Measurements from ENCODE around the gene SEMA3B. TPM values are rescaled to one million over a fixed set of nuclear protein-coding genes. Genes with fewer than 3 reads are reported as not detected.
"Not testable (repeated sequence)": the region's sequence is repeated elsewhere in the genome, so short reads cannot be mapped to it uniquely, and the experiment has no call there.

SEMA3B gene
- not detected for polyA plus RNA-seq

DNA sequence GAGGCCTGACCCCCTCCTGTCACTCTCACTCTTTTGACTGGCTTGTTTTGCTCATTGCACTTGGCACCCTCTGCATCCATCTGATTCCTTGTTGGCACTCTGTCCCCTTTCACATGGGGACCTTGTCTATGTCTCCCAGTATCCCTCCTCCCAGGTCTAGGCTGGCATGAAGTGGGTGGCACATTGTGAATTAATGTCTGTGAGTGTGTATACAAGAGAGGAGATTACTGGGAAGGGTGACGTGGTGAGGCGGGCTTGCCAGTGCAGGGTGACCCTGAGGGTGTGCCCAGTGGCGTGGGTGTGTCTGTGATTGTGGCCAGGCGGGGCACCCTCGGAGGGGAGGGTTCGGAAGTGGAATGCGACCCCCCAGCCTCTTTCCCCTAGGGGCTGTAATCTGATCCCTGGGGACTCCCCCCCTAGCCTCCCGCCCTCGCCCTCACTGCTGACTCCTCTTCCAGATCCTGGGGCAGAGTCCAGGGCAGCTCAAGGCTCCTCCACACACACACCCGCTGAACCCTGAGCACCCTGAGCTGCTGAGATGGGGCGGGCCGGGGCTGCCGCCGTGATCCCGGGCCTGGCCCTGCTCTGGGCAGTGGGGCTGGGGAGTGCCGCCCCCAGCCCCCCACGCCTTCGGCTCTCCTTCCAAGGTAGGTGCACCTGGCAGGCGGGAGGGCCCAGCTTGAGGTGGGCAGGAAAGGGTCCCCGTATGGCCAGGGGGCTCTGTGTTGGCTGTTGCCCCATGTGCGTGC, at the start of gene SEMA3B:
Gene SEMA3B (plus strand): TSS at position 445 of the 749 bp plus-strand sequence. CDS start 94 bp downstream, at position 539.
- Mint-ChIP-seq H3K36me3 (no peaks in the 10 kb centered on the region), H3K27ac (no peak within 1 kb of the TSS), H3K4me1 (peaks cover 6 to 10% of the 10 kb centered on the region in 2 donors), H3K27me3 (ENCODE audit: low read depth in 3 of 3) (peaks cover 4 to 11% (median 5%) of the 10 kb centered on the region in 3 donors), H3K9me3 (no peaks in the 10 kb centered on the region), H3K4me3 (no peak within 1 kb of the TSS)
- no peak for DNase-seq

DNA sequence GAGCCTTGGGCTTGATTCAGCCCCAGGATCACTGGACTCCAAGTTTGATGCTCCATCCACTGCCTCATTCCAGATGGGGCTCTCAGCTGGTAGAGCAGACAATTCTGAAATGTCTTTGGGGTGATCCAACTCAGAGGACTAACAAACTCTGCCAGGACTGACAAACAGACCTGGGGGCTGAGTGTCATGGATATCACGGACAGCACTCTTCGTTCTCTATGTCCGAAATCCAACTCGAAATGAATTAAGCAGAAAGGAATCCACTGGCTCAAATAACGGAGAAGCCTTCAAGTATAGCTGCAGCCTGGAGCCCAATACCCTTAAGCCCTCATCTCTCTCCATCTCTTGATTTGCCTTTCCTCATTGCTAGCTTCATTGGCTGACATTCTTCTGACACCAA, 49.7 kb upstream of the SEMA3B start:
- Mint-ChIP-seq H3K27ac (no peak overlapping the region), H3K4me3 (no peak overlapping the region), H3K9me3 (no peaks in the 10 kb centered on the region), H3K36me3 (no peaks in the 10 kb centered on the region), H3K27me3 (ENCODE audit: low read depth in 3 of 3) (peaks cover 0 to 5% (median 1%) of the 10 kb centered on the region in 3 donors), H3K4me1 (no peaks in the 10 kb centered on the region)
- DNase-seq, result no peak

DNA sequence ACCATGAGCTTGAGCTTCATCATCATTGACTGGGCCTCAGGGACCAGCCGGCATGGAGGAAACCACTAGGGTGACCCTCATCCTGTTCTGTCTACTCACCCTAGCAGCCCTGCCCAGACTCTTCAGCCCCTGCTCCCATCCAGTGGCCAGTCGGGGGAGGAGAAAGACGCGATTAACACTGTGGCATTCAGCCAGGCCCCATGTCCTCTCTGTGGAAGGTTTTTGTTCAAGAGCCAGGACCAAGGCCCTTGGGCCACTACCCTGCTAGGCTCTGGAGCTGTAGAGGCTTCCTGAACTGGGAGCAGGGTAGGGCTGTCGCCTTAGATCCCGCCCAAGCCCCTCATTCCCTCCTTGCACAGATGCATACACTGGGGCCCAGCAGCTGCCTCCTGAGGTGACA, 48.8 kb upstream of the SEMA3B start:
- H3K4me1 Mint-ChIP-seq, result peaks cover 0 to under 1% of the 10 kb centered on the region in 2 donors
- H3K36me3 Mint-ChIP-seq, result no peaks in the 10 kb centered on the region
- peaks cover 0 to 7% (median 1%) of the 10 kb centered on the region in 3 donors for H3K27me3 Mint-ChIP-seq (ENCODE audit: low read depth in 3 of 3)
- no peaks in the 10 kb centered on the region for H3K9me3 Mint-ChIP-seq
- H3K27ac Mint-ChIP-seq, result no peak overlapping the region
- H3K4me3 Mint-ChIP-seq, result no peak overlapping the region
- DNase-seq, result no peak

DNA sequence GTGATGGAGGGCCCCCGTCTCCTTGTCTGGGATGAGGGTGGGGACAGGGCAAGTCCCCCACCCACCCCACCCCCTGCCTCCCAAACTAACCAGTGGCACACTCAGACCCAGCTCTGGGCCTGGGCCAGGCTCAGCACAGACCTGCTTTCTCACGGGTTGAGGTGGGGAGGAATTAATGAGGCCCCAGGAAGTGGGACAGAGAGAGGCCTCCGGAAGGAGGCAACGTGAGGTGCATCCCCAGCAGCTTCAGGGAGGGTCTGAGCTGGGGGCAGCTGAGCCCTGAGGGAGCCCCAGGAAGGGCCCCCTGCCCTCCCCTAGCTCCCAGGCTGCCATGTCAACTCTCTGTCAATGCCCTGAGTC, 47.9 kb upstream of the SEMA3B start:
- H3K36me3 Mint-ChIP-seq, result no peaks in the 10 kb centered on the region
- H3K27ac Mint-ChIP-seq, result no peak overlapping the region
- no peaks in the 10 kb centered on the region for H3K9me3 Mint-ChIP-seq
- H3K27me3 Mint-ChIP-seq (ENCODE audit: low read depth in 3 of 3), result peaks cover 0 to 7% (median 2%) of the 10 kb centered on the region in 3 donors
- DNase-seq, result no peak
- peaks cover 3 to 10% of the 10 kb centered on the region in 2 donors for H3K4me1 Mint-ChIP-seq
- no peak overlapping the region for H3K4me3 Mint-ChIP-seq

DNA sequence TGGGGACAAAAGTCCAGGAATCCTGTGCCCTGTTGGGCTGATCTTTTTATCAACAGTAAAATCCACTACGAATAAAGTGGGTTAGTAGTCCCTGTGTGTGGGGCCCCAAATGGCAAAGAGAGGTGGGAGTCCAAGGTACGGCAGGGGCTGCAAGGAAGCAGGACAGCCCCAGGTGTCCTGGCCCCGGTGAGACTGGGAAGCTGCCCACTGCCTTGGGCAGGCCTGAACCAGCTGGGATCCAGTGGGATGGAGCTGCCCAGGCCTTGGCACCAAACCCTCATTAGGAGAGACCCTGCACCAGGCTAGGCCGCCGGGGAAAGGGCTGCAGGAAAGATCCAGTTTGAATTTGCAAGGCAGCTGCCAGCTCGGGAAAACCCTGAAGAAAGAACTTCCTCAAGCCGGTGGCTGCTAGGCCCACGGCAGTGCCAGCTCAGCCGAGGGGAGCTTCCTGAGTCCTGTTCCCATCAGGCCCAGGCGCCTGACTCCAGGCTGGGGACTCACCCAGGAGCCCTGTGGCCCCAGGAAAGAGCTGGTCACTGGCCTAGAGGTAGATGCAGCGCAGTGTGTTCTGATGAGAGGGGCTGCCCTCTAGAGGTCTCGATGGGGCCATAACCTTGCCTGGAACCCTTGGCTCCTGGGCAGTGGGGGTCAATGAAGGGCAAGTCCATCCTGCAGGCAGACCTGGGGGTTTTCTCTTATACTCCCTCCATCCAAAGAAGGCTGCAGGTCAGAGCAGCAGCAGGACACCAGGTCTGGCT, 47.4 kb upstream of the SEMA3B start:
- DNase-seq, result no peak
- peaks cover under 1 to 7% (median 6%) of the 10 kb centered on the region in 3 donors for H3K27me3 Mint-ChIP-seq (ENCODE audit: low read depth in 3 of 3)
- H3K4me1 Mint-ChIP-seq, result peaks cover 6 to 14% of the 10 kb centered on the region in 2 donors
- H3K9me3 Mint-ChIP-seq, result no peaks in the 10 kb centered on the region
- no peak overlapping the region for H3K4me3 Mint-ChIP-seq
- no peaks in the 10 kb centered on the region for H3K36me3 Mint-ChIP-seq
- no peak overlapping the region for H3K27ac Mint-ChIP-seq

DNA sequence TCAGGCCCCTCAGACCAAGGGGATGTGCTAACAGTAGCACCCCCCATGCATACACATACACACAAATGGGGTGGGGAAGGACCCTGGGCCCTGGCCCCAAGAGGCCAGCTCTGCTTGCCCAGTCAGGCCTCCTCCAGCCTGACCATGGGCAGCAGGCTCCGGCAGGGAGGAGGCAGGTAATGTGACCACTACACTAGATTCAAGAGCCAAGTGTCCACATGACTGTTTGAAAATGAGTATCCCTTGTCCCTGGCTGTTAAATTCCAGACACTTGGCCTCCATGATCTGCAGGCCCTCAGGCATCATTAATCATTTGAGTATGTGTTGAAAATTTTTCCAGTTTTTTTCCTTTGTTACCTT, 46.8 kb upstream of the SEMA3B start:
- Mint-ChIP-seq H3K36me3 (no peaks in the 10 kb centered on the region), H3K9me3 (no peaks in the 10 kb centered on the region), H3K27me3 (ENCODE audit: low read depth in 3 of 3) (peaks cover 6 to 7% (median 6%) of the 10 kb centered on the region in 3 donors), H3K27ac (no peak overlapping the region), H3K4me3 (no peak overlapping the region), H3K4me1 (peaks cover 12 to 20% of the 10 kb centered on the region in 2 donors)
- DNase-seq, result no peak

DNA sequence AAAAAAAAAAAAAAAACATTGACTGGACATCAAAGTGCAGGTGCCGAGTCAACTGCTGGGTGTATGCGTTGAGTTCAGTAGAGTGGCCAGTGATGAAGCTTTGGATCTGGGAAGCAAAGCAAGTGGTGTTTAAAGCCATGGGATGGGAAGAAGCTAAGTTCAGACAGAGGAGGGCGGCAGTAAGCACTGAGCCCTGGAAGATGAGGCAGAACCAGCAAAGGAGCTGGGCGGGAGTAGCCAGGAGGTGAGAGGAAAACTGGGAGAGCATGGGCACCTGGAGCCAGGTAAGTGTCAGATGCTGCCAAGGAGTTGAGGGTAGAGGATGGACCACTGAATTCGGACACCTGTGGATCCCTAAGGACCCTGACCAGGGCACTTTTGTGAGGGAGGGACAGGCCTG, 44.3 kb upstream of the SEMA3B start:
- no peak for DNase-seq
- Mint-ChIP-seq H3K27ac (peak overlapping the region in 1 of 6 donors; percentile 72), H3K9me3 (no peaks in the 10 kb centered on the region), H3K36me3 (no peaks in the 10 kb centered on the region), H3K4me3 (peak overlapping the region in 2 of 5 donors; percentile 35 to 54), H3K4me1 (peaks cover 26 to 35% of the 10 kb centered on the region in 2 donors), H3K27me3 (ENCODE audit: low read depth in 3 of 3) (peaks cover 5 to 6% (median 6%) of the 10 kb centered on the region in 3 donors)

DNA sequence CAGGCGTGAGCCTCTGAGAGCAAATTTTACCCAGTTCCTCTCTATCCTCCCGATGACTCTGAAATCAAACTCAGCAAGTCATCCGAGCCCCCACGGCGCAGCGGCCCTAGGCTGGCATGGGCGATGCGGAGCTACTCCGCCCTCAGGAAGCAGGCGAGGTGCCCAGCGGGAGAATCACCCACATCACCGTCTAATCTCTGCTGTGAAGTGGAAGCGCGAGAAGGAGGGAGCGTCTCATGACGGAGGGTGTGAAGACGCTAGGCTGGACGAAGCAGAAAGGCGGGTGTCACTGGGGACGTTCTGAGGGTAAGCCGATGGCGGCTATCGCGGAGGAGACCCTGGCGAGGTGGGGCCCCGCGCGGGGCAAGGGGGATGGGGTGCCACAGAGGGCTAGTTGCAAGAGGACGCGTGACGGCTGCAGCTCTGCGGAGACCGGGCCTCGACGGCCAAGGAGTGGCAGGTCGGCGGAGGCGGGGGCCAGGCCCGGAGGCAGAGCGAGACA, 42.0 kb upstream of the SEMA3B start:
- peak; percentile 57 to 65 (median 63) for DNase-seq
- Mint-ChIP-seq H3K27ac (peak overlapping the region; percentile 92 to 95 (median 94)), H3K36me3 (no peaks in the 10 kb centered on the region), H3K9me3 (no peaks in the 10 kb centered on the region), H3K4me3 (peak overlapping the region; percentile 86 to 98 (median 91)), H3K27me3 (ENCODE audit: low read depth in 3 of 3) (peaks cover 5 to 6% (median 6%) of the 10 kb centered on the region in 3 donors), H3K4me1 (peaks cover 27 to 35% of the 10 kb centered on the region in 2 donors)

DNA sequence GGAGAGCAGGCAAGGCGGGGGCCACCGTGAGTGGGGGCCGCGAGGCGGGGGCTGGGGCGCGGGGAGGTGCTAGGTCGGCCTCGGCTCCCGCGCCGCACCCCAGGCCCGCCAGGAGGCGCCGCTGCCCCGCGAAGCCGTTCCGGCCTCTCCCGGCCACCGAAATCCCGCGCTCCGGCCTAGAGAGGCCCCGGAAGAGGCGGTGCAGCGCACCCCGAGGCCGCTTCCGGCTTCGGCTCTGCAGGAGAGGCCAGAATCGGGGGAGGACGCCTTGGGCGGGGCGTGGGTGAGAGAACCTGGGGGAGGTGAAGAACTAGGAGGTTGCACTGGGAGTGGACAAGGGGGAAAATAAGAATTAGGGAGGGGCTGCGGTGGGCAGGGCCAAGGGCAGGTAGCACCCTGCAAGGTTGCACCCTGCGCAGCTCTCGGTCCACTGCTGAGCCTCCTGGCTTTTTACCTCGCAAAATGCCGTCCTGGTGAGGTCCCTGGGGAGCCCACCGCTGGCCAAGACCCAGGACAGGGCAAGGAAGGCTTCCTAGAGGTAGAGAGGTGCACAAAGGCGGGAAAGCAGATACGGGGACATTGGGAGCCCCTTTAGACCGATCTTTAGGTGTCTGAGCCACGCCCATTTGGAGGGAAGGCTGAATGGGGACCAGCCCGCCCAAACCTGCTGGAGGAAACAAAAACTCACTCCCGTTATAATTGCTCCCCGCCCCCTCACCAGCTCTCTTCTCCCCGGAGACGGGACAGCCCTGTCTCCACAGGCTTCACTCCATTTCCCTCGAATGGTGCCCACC, 41.4 kb upstream of the SEMA3B start:
- H3K4me3 Mint-ChIP-seq, result peak overlapping the region; percentile 86 to 98 (median 91)
- H3K36me3 Mint-ChIP-seq, result no peaks in the 10 kb centered on the region
- peak overlapping the region; percentile 88 to 95 (median 94) for H3K27ac Mint-ChIP-seq
- no peaks in the 10 kb centered on the region for H3K9me3 Mint-ChIP-seq
- H3K27me3 Mint-ChIP-seq (ENCODE audit: low read depth in 3 of 3), result peaks cover 5 to 6% (median 6%) of the 10 kb centered on the region in 3 donors
- peaks cover 27 to 35% of the 10 kb centered on the region in 2 donors for H3K4me1 Mint-ChIP-seq
- peak; percentile 90 to 93 (median 92) for DNase-seq

DNA sequence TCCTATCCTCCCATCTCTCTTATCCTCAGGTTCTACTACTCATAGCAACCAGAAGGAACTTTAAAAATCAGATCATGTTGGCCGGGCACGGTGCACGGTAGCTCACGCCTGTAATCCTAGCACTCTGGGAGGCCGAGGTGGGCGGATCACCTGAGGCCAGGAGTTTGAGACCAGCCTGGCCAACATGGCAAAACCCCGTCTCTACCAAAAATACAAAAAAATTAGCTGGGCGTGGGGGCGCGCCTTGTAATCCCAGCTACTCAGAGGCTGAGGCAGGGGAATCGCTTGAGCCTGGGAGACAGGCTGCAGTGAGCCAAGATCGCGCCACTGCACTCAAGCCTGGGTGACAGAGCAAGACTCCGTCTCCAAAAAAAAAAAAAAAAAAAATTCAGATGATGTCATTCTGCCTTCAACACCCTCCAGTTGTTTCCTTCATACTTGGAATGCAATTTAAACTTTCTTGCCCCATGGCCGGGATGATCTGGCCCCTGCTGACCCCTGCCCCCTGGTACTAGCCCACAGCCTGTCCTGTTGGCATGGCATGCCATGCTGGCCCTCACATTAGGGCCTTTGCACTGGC, 40.7 kb upstream of the SEMA3B start:
- H3K9me3 Mint-ChIP-seq; DNase-seq; H3K27me3 Mint-ChIP-seq (ENCODE audit: low read depth in 3 of 3); H3K36me3 Mint-ChIP-seq: not testable (repeated sequence)
- H3K27ac Mint-ChIP-seq, result peak overlapping the region; percentile 20 to 93 (median 90)
- H3K4me1 Mint-ChIP-seq, result peaks cover 27 to 35% of the 10 kb centered on the region in 2 donors
- H3K4me3 Mint-ChIP-seq, result peak overlapping the region; percentile 86 to 98 (median 91)

DNA sequence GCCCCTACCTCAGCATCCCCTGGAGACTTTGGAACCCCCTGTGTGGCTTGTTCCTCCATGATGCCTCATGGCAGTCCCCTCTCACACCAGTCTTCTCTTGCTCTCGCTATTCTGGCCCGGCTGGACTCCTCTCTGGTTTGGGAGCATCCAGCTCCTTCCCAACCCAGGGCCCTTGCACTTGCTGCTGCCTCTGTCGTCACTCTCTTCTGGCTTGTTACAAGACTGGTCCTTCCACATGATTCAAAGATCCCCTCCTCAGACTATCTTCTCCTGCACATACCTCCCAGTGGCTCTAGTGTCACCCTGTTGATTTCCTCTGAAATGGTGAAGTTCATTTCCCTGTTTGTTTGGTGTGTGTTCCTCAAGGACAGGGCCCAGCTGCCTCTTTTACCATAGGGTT, 39.5 kb upstream of the SEMA3B start:
- no peak for DNase-seq
- no peaks in the 10 kb centered on the region for H3K36me3 Mint-ChIP-seq
- peak overlapping the region in 2 of 6 donors; percentile 23 to 71 for H3K27ac Mint-ChIP-seq
- peaks cover 2 to 6% (median 6%) of the 10 kb centered on the region in 3 donors for H3K27me3 Mint-ChIP-seq (ENCODE audit: low read depth in 3 of 3)
- H3K4me1 Mint-ChIP-seq, result peaks cover 29 to 35% of the 10 kb centered on the region in 2 donors
- no peaks in the 10 kb centered on the region for H3K9me3 Mint-ChIP-seq
- peak overlapping the region in 2 of 5 donors; percentile 24 to 26 for H3K4me3 Mint-ChIP-seq

DNA sequence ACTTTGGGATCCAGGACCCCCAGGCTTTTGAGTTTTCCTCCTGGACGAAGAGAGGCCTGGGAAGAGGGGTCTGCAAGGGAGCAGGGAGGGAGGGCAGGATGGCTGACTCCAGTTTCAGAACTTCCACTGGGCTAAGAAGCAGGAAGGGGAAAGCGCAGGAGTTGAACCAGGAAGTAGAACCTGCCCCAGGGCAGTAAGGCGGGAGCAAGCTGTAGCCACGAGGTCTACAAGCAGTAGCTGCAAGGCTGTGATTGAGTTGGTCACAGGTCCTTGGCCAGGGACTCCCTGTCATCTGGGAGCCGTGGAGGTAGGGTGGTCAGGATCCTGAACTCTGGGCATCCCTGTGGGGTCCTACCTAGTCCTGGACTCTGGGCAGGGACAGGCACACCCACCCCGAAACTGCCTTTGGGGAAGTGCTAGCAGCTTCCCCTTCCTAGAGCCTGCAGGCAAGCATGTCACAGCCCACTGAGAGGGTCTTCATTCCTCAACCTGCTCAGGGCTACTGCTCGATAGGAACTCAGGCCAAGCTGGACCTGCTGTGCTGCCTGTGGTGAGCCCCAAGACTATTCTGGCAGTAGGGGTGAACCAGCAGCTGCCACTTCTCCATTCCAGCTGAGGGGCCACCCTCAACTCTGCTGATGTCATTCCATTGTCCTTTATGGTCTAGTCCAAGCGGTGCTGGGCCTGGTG, 38.7 kb upstream of the SEMA3B start:
- no peak overlapping the region for H3K4me3 Mint-ChIP-seq
- peaks cover 0 to 6% (median 6%) of the 10 kb centered on the region in 3 donors for H3K27me3 Mint-ChIP-seq (ENCODE audit: low read depth in 3 of 3)
- peaks cover 33 to 34% of the 10 kb centered on the region in 2 donors for H3K4me1 Mint-ChIP-seq
- H3K27ac Mint-ChIP-seq, result peak overlapping the region in 1 of 6 donors; percentile 28
- DNase-seq, result no peak
- no peaks in the 10 kb centered on the region for H3K9me3 Mint-ChIP-seq
- H3K36me3 Mint-ChIP-seq, result no peaks in the 10 kb centered on the region

DNA sequence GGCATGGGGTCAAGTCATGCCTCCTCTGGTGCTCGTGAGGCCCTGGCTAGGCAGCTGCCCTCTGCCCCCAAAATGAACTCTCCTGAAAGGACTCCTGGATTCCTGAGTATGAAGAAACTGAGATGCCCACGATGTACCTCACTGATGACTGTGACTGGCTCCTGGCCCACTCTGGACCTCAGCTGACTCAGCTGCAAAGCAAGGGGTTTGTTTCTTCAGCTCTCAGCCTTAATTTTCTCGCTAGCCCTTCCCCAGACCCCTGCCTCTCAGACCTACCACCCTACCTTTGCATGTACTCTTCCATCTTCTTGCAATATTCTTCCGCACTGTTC, 38.2 kb upstream of the SEMA3B start:
- DNase-seq, result no peak
- peaks cover 0 to 10% (median 6%) of the 10 kb centered on the region in 3 donors for H3K27me3 Mint-ChIP-seq (ENCODE audit: low read depth in 3 of 3)
- no peaks in the 10 kb centered on the region for H3K36me3 Mint-ChIP-seq
- peak overlapping the region in 1 of 5 donors; percentile 1 for H3K4me3 Mint-ChIP-seq
- H3K4me1 Mint-ChIP-seq, result peaks cover 33 to 38% of the 10 kb centered on the region in 2 donors
- no peaks in the 10 kb centered on the region for H3K9me3 Mint-ChIP-seq
- H3K27ac Mint-ChIP-seq, result peak overlapping the region in 2 of 6 donors; percentile 3 to 28
